Aorta (tissue), 5 donors: ENCODE data around the gene TPST1. TPM values are rescaled to one million over a fixed set of nuclear protein-coding genes. Genes with fewer than 3 reads are reported as not detected.

Experiments
- ATAC-seq: fragments of 200-7000 bp; cut with Tn5 transposase; one replicate; pipeline ENCODE4 v1.9.1; 2022; ENCODE audit warnings: moderate library complexity; ENCODE audit not compliant: low FRiP score
- DNase-seq, 2 donors: peaks; one replicate each; pipeline ENCODE4 v3.0.0-alpha.2; 2020
- H3K27ac ChIP-seq, 2 donors: one replicate each; pipeline ENCODE4 v1.5.1; 2013; ENCODE audit warnings: low read length in 2 of 2, mild to moderate bottlenecking in 2 of 2, moderate library complexity in 2 of 2, control low read depth in 1 of 2, inconsistent platforms in 1 of 2, low read depth in 1 of 2
- H3K27me3 ChIP-seq, 2 donors: one replicate each; pipeline ENCODE4 v1.6.1; 2013; ENCODE audit warnings: control low read depth in 1 of 2, low read length in 1 of 2, mild to moderate bottlenecking in 1 of 2, moderate library complexity in 1 of 2; ENCODE audit not compliant: insufficient read depth in 2 of 2, control insufficient read depth in 1 of 2
- H3K36me3 ChIP-seq, 2 donors: one replicate each; pipeline ENCODE4 v1.6.1; 2013; ENCODE audit warnings: control low read depth in 1 of 2, low read length in 1 of 2, mild to moderate bottlenecking in 1 of 2; ENCODE audit not compliant: insufficient read depth in 2 of 2, control insufficient read depth in 1 of 2
- H3K4me1 ChIP-seq, 2 donors: one replicate each; pipeline ENCODE4 v1.6.1; 2013; ENCODE audit warnings: low read length in 2 of 2, control low read depth in 1 of 2, mild to moderate bottlenecking in 1 of 2, moderate library complexity in 1 of 2; ENCODE audit not compliant: insufficient read depth in 2 of 2, control insufficient read depth in 1 of 2
- H3K4me3 ChIP-seq, 2 donors: one replicate each; pipeline ENCODE4 v1.5.1; 2013; ENCODE audit warnings: low read length in 2 of 2, control low read depth in 1 of 2, mild to moderate bottlenecking in 1 of 2
- H3K9me3 ChIP-seq: one replicate; pipeline ENCODE4 v1.6.1; 2013; ENCODE audit warnings: mild to moderate bottlenecking, low read length; ENCODE audit not compliant: control insufficient read depth
- WGBS, 2 donors: extraction: QIAGEN DNeasy Blood & Tissue Kit; methylation state at CpG; one replicate each; pipeline ENCODE4 v1.1.7; 2013; 5-methylcytosine and 5-hydroxymethylcytosine counted together
- intact Hi-C, 2 donors: fragments of 100-400 bp; cut with DNase I; formaldehyde crosslinking; loops; one replicate each; pipeline versions ENCODE4 v1.14.2 to v1.15.0; 2022
- polyA plus RNA-seq, 2 donors: library from polyadenylated mRNA; stranded (reverse); fragments of 200-250 nt; gene quantifications; one replicate each; pipeline ENCODE4 v1.2.3, GENCODE V29; 2013
- total RNA-seq, 2 donors: library from RNA; stranded (reverse); fragmentation: NEBNext Ultra II Directional; extraction: Animal tissue kit (Norgen Biotek cat#: 25700); gene quantifications; one replicate each; pipeline ENCODE4 v1.2.1, GENCODE V29; 2021
- donor health status: healthy with polysubstance abuse.
- donor health status: Bipolar disorder and iron deficiency.
- donor health status: DM: no; HTN: no; CAD: no.
- donor health status: DM: no; HTN: no; CAD: no.
- donor health status: DM: yes; HTN: yes; CAD: no.

The TPST1 gene
- total and polyA plus RNA-seq, 4 donors: 7.1 to 38.8 (median 16.2) TPM

GRCh38 chr7:66331883-66332282 lies 126.7 kb downstream of the TPST1 start:
- Histone ChIP-seq H3K27me3 (no peaks in the 10 kb centered on the region), H3K9me3 (no peaks in the 10 kb centered on the region), H3K36me3 (no peaks in the 10 kb centered on the region), H3K4me1 (no peaks in the 10 kb centered on the region), H3K27ac (no peak overlapping the region), H3K4me3 (no peak overlapping the region)
- no peak for DNase-seq
- ATAC-seq: no peak
- 94 to 96% methylated on average over 6 of the region's 6 CpGs for WGBS, 2 donors
- intact Hi-C loops: no loop called here

- H3K27ac ChIP-seq: no peak overlapping the region
- H3K36me3 ChIP-seq: no peaks in the 10 kb centered on the region
- no peaks in the 10 kb centered on the region for H3K27me3 ChIP-seq
- H3K9me3 ChIP-seq: no peaks in the 10 kb centered on the region
- intact Hi-C loops: no loop called here
- DNase-seq (no peak), ATAC-seq (no peak)
- no peak overlapping the region for H3K4me3 ChIP-seq
- H3K4me1 ChIP-seq: no peaks in the 10 kb centered on the region
- WGBS, 2 donors: 90 to 91% methylated on average over 1 of the region's 1 CpG
Observed at GRCh38 chr7:66333443-66333842, 128.3 kb downstream of the TPST1 start.

GRCh38 chr7:66335318-66335717 lies 130.2 kb downstream of the TPST1 start:
- DNase-seq (no peak), ATAC-seq (no peak)
- 82 to 83% methylated on average over 6 of the region's 6 CpGs for WGBS, 2 donors
- intact Hi-C loops: no loop called here
- H3K4me1 ChIP-seq: no peaks in the 10 kb centered on the region
- H3K4me3 ChIP-seq: no peak overlapping the region
- no peaks in the 10 kb centered on the region for H3K27me3 ChIP-seq
- H3K27ac ChIP-seq: no peak overlapping the region
- no peaks in the 10 kb centered on the region for H3K36me3 ChIP-seq
- H3K9me3 ChIP-seq: no peaks in the 10 kb centered on the region

DNA sequence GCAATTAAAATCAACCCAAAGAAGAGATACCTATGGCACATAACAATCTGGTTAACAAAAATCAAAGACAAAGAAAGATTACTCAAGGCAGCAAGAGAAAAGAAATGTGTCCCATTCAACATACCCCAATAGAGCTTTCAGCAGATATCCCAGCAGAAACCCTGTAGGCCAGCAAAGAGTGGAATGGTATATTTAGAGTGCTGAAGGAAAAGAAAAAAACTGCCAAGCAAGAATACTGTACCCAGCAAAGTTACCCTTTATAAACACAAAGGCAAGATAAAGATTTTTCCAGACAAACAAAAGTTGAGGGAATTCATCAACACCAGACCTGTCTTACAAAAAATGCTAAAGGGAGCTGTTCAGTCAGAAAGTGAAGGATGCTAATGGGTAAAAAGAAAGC lies 131.6 kb downstream of the TPST1 start:
- no peak overlapping the region for H3K4me3 ChIP-seq
- H3K4me1 ChIP-seq: no peaks in the 10 kb centered on the region
- no peak overlapping the region for H3K27ac ChIP-seq
- no peak for DNase-seq
- intact Hi-C loops: no loop called here
- H3K9me3 ChIP-seq: no peaks in the 10 kb centered on the region
- H3K36me3 ChIP-seq: no peaks in the 10 kb centered on the region
- ATAC-seq: no peak
- no peaks in the 10 kb centered on the region for H3K27me3 ChIP-seq

- 100% methylated on average over 1 of the region's 1 CpG for WGBS, 2 donors
- intact Hi-C loops: no loop called here
- Histone ChIP-seq H3K27me3 (no peaks in the 10 kb centered on the region), H3K9me3 (no peaks in the 10 kb centered on the region), H3K27ac (no peak overlapping the region), H3K4me3 (no peak overlapping the region), H3K36me3 (no peaks in the 10 kb centered on the region), H3K4me1 (no peaks in the 10 kb centered on the region)
- ATAC-seq (no peak), DNase-seq (no peak)
Observed at GRCh38 chr7:66339141-66339540, 134.0 kb downstream of the TPST1 start.

DNA sequence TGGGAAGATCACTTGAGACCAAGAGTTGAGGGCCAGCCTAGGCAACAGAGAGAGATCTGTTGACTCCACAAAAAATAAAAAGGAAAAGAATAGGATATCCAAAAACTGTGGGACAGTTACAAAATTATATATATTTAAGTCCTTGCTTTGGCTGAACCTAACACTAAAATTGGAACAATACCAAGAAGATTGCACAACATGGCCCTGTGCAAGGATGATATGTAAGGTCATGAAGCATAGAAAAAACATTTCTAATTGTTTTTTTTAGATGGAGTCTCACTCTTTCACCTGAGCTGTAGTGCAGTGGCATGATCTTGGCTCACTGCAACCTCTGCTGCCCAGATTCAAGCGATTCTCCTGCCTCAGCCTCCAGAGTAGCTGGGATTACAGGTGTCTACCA lies 139.0 kb downstream of the TPST1 start:
- intact Hi-C loops: no loop called here
- H3K27me3 ChIP-seq: no peaks in the 10 kb centered on the region
- H3K9me3 ChIP-seq: no peaks in the 10 kb centered on the region
- no peaks in the 10 kb centered on the region for H3K4me1 ChIP-seq
- H3K4me3 ChIP-seq: no peak overlapping the region
- H3K27ac ChIP-seq: no peak overlapping the region
- ATAC-seq (no peak), DNase-seq (no peak)
- 98 to 100% methylated on average over 1 of the region's 1 CpG for WGBS, 2 donors
- no peaks in the 10 kb centered on the region for H3K36me3 ChIP-seq

DNA sequence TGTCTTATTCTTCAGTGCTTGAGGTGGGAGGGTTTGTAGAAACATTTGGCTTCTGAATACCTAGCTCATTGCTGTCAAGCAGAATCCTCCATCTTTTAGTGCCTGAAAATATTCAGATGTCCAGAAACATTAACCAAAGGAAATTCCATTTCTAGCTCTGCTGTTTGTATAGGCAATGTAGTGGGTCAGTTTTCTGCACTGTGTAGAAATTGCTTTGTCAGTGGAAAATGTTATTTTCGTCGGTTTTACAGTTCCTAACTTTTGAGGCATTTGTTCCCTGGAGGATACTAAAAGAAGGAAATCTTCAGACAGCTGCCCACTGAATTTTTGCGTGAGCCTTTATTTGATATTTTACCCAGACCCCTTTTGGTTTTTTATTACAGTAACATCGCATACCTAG lies 143.4 kb downstream of the TPST1 start:
- no peaks in the 10 kb centered on the region for H3K27me3 ChIP-seq
- H3K4me1 ChIP-seq: no peaks in the 10 kb centered on the region
- DNase-seq: no peak
- peak; percentile 20 for ATAC-seq
- 2% methylated on average over 4 of the region's 4 CpGs for WGBS, 2 donors
- no peak overlapping the region for H3K27ac ChIP-seq
- no peaks in the 10 kb centered on the region for H3K9me3 ChIP-seq
- intact Hi-C loops: no loop called here
- no peaks in the 10 kb centered on the region for H3K36me3 ChIP-seq
- H3K4me3 ChIP-seq: no peak overlapping the region

DNA sequence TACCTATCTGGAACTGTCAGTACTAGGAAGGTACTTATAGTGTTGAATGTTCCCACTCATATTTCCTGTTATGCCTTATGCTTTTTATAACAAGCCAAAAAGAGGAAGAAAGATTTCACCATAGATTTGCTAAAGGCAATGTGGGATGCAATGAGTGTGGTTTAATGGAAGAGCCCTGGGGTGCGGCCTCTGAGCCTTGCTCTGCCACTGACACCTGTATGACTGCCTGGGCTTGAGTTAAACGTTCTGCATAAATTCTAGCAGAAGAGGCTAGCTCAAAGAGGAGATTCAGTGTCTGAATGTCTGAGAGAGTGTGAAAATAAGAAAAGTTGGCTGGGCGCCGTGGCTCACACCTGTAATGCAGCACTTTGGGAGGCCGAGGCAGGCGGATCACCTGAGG lies 143.8 kb downstream of the TPST1 start:
- no peak for ATAC-seq
- WGBS, 2 donors: 73 to 76% methylated on average over 6 of the region's 6 CpGs

DNA sequence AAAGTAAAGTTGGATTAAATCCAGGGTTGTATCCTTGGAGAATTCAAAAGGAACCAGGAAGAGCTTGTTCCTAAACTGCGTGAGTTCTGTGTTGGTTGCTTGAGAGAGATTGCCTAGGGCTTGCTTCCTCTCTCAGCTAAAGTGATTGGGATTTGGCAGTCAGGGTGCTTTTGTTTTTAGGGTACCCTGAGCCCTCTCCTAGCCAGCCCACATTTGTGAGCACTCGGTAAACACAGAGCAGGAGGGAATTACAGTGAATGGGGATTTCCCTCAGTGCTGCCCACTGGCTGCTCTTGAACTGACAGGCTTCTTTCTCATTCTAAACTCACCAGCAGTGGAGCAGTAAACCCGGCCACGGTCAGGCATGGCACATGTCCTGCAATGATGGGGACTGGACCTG lies 146.9 kb downstream of the TPST1 start:
- H3K4me3 ChIP-seq: no peak overlapping the region

More for the DNA sequence above, 143.8 kb downstream of the TPST1 start:
- intact Hi-C loops: no loop called here
- Histone ChIP-seq H3K27ac (peak overlapping the region in 1 of 2 donors; percentile 4), H3K36me3 (no peaks in the 10 kb centered on the region), H3K27me3 (no peaks in the 10 kb centered on the region), H3K4me1 (no peaks in the 10 kb centered on the region), H3K9me3 (no peaks in the 10 kb centered on the region), H3K4me3 (no peak overlapping the region)
- no peak for DNase-seq

More for the DNA sequence above, 146.9 kb downstream of the TPST1 start:
- H3K27ac ChIP-seq: no peak overlapping the region
- H3K27me3 ChIP-seq: no peaks in the 10 kb centered on the region
- ATAC-seq (no peak), DNase-seq (no peak)
- 7 to 10% methylated on average over 4 of the region's 4 CpGs for WGBS, 2 donors
- intact Hi-C loops: loop anchor here in 1 of 2 donors (5.0 kb wide), 1 partner anchor 145 kb away; the partner anchor contains the start of gene TPST1
- H3K36me3 ChIP-seq: no peaks in the 10 kb centered on the region
- H3K9me3 ChIP-seq: no peaks in the 10 kb centered on the region
- no peaks in the 10 kb centered on the region for H3K4me1 ChIP-seq
